SK-N-MC (cell line): ENCODE measurements around the gene DENND6B.

Source experiments
- EZH2 ChIP-seq: fragments of 200-600 bp; sonication (generic); IDR thresholded peaks from one replicate; pipeline ENCODE4 v1.6.1; 2017; ENCODE audit warnings: antibody characterized with exemption
- FOXP2 ChIP-seq: optimal IDR thresholded peaks from 2 replicates; pipeline ENCODE3; 2011; ENCODE audit warnings: mild to moderate bottlenecking, moderate library complexity; ENCODE audit not compliant: insufficient read depth; ENCODE audit errors: extremely low read length, control extremely low read depth
- POLR2AphosphoS5 ChIP-seq: IDR thresholded peaks from 2 replicates; pipeline ENCODE4 v1.6.1; 2012; ENCODE audit warnings: mild to moderate bottlenecking, low read depth, low read length, borderline replicate concordance

- no peak for TF ChIP-seq POLR2AphosphoS5
- TF ChIP-seq EZH2 = no peak
- no peak for TF ChIP-seq FOXP2
These were observed 65.0 kb downstream of the DENND6B start, which contains the start of gene MAPK12 for GRCh38 chr22:50261615-50262459.
